ENCODE measurements around the gene ANOS1. TPM values are rescaled to one million over a fixed set of nuclear protein-coding genes. Genes with fewer than 3 reads are reported as not detected.

Gene ANOS1
- total RNA-seq, 1 experiment from 2014 or later, result 0.22 TPM

DNA sequence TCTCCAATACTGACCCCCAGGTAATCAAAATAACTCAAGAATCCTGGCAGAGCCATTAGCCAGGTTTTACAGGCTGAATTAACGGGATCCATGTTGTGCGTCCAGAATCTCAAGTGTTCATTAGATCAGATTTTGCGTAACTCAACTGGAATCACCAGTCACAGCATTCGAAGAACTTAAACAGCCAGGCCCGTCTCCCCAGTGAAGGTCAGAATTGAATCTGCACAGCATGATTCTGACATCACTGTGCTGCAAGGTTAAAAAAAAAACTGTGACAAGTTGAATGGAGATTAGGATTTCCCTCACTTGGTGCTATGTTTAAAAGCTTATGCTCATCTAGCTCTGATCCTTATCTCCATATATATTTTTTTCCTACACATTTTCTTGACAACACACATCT is 96.1 kb downstream of the ANOS1 start:
- CTCF ChIA-PET, result no interaction called here
- Histone ChIP-seq H2AFZ (no peak overlapping the region), H3K27ac (no peak overlapping the region), H3K36me3 (ENCODE audit: low read depth) (no peaks in the 10 kb centered on the region), H3K9me3 (ENCODE audit: insufficient read depth, low read depth) (no peaks in the 10 kb centered on the region), H3K4me1 (replicated peaks; ENCODE audit: insufficient read depth) (no peaks in the 10 kb centered on the region), H3K4me3 (no peak overlapping the region), H3K27me3 (ENCODE audit: insufficient read depth, low read depth) (no peaks in the 10 kb centered on the region), H3F3A (ENCODE audit: insufficient read depth, low read depth) (peaks cover 2% of the 10 kb centered on the region; the same call in 1 of the 2 replicates), H3K9me2 (ENCODE audit: insufficient read depth) (no peaks in the 10 kb centered on the region), H4K20me1 (ENCODE audit: insufficient read depth) (no peaks in the 10 kb centered on the region), H3K4me2 (no peak overlapping the region), H3K79me2 (ENCODE audit: low read depth) (no peaks in the 10 kb centered on the region)
- intact Hi-C loops (cut with micrococcal nuclease; ENCODE audit: unreplicated experiment), result no loop called here
- TF ChIP-seq, protein P1, sequence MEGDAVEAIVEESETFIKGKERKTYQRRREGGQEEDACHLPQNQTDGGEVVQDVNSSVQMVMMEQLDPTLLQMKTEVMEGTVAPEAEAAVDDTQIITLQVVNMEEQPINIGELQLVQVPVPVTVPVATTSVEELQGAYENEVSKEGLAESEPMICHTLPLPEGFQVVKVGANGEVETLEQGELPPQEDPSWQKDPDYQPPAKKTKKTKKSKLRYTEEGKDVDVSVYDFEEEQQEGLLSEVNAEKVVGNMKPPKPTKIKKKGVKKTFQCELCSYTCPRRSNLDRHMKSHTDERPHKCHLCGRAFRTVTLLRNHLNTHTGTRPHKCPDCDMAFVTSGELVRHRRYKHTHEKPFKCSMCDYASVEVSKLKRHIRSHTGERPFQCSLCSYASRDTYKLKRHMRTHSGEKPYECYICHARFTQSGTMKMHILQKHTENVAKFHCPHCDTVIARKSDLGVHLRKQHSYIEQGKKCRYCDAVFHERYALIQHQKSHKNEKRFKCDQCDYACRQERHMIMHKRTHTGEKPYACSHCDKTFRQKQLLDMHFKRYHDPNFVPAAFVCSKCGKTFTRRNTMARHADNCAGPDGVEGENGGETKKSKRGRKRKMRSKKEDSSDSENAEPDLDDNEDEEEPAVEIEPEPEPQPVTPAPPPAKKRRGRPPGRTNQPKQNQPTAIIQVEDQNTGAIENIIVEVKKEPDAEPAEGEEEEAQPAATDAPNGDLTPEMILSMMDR (conservative IDR thresholded peaks at IDR 0.05), result no peak
- TF ChIP-seq EZH2 (IDR thresholded peaks at IDR 0.05; ENCODE audit: low read depth), result no peak
- POLR2A ChIA-PET (ENCODE audit: unreplicated experiment), result no interaction called here
- BruUV-seq (replicated peaks), result no TSS peak
- no peak for DNase-seq

DNA sequence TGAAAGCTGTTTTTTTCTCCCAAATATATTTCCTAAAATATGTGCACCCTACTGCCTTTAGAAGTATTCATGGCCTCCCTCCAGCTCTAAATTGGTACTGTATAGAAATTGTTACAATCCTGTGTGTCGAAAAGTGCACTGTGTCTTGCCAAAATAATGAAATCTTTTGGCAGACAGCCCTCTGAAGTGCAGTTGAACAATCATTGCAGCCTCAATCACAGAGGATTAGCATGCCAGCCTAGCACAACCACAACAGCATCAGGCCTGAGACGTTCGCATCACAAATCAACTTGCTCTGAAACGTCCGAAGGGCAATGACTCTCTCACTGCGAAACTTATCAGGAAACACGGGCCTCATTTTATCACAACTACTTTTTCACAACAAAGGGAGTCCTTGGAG is 99.0 kb downstream of the ANOS1 start:
- H3K27ac ChIP-seq, result no peak overlapping the region
- no peaks in the 10 kb centered on the region for H3K79me2 ChIP-seq (ENCODE audit: low read depth)
- TF ChIP-seq, protein P1 (conservative IDR thresholded peaks at IDR 0.05), result no peak
- TF ChIP-seq EZH2 (IDR thresholded peaks at IDR 0.05; ENCODE audit: low read depth), result no peak
- no peaks in the 10 kb centered on the region for H4K20me1 ChIP-seq (ENCODE audit: insufficient read depth)
- ChIA-PET POLR2A (ENCODE audit: unreplicated experiment) (no interaction called here), CTCF (no interaction called here)
- no peak overlapping the region for H3K4me2 ChIP-seq
- H3K36me3 ChIP-seq (ENCODE audit: low read depth), result no peaks in the 10 kb centered on the region
- no peaks in the 10 kb centered on the region for H3K27me3 ChIP-seq (ENCODE audit: insufficient read depth, low read depth)
- H3K4me1 ChIP-seq (replicated peaks; ENCODE audit: insufficient read depth), result peaks cover 14% of the 10 kb centered on the region
- intact Hi-C loops (cut with micrococcal nuclease; ENCODE audit: unreplicated experiment), result no loop called here
- H3F3A ChIP-seq (ENCODE audit: insufficient read depth, low read depth), result peaks cover 21% of the 10 kb centered on the region
- no TSS peak for BruUV-seq (replicated peaks)
- no peak overlapping the region for H3K4me3 ChIP-seq
- H2AFZ ChIP-seq, result no peak overlapping the region
- no peaks in the 10 kb centered on the region for H3K9me3 ChIP-seq (ENCODE audit: insufficient read depth, low read depth)
- no peak for DNase-seq
- H3K9me2 ChIP-seq (ENCODE audit: insufficient read depth), result no peaks in the 10 kb centered on the region

DNA sequence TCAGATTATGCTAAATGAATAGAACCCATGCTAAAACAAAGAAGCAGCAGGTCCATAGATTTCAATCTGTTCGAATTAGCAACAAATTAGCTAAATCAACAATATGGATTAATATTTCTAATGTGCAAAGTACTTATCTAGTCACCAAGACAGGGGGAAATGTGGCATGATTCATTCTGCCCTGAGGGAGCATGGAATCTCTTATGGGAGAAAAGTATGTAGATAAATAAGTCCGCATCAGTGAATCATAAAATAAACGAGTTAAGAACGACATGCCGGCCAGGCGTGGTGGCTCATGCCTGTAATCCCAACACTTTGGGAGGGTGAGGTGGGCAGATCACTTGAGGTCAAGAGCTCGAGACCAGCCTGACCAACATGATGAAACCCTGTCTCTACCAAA is 102.1 kb downstream of the ANOS1 start:
- Histone ChIP-seq H3K27me3 (ENCODE audit: insufficient read depth, low read depth) (no peaks in the 10 kb centered on the region), H3K79me2 (ENCODE audit: low read depth) (no peaks in the 10 kb centered on the region), H3K9me2 (ENCODE audit: insufficient read depth) (no peaks in the 10 kb centered on the region), H3K4me2 (peak overlapping the region; percentile 31; the same call in 1 of the 2 replicates), H3F3A (ENCODE audit: insufficient read depth, low read depth) (peaks cover 21% of the 10 kb centered on the region), H3K4me3 (no peak overlapping the region), H3K9me3 (ENCODE audit: insufficient read depth, low read depth) (no peaks in the 10 kb centered on the region), H3K4me1 (replicated peaks; ENCODE audit: insufficient read depth) (peaks cover 14% of the 10 kb centered on the region), H4K20me1 (ENCODE audit: insufficient read depth) (no peaks in the 10 kb centered on the region), H2AFZ (peak overlapping the region; percentile 39; the same call in 1 of the 2 replicates), H3K27ac (peak overlapping the region; percentile 66), H3K36me3 (ENCODE audit: low read depth) (no peaks in the 10 kb centered on the region)
- DNase-seq, result peak; percentile 30 to 86
- intact Hi-C loops (cut with micrococcal nuclease; ENCODE audit: unreplicated experiment), result loop anchor here (10.0 kb wide), 1 partner anchor 455 kb away; the partner anchor contains the start of gene VCX2
- CTCF ChIA-PET, result no interaction called here
- TF ChIP-seq, protein P1 (conservative IDR thresholded peaks at IDR 0.05), result no peak
- TF ChIP-seq EZH2 (IDR thresholded peaks at IDR 0.05; ENCODE audit: low read depth), result no peak
- BruUV-seq (replicated peaks), result no TSS peak
- POLR2A ChIA-PET (ENCODE audit: unreplicated experiment), result no interaction called here

Data from PC-9 (cell line).